Type B pancreatic cell (in vitro differentiated cells): Measurements from ENCODE around the gene TERT. TPM values are rescaled to one million over a fixed set of nuclear protein-coding genes. Genes with fewer than 3 reads are reported as not detected.
A peak's percentile ranks its signal among the peaks of the same experiment; 100 is the strongest.
"Not testable (repeated sequence)": the region's sequence is repeated elsewhere in the genome, so short reads cannot be mapped to it uniquely, and the experiment has no call there.

Source experiments
- DNase-seq: peaks from one replicate; pipeline ENCODE4 v3.0.0; 2021; ENCODE audit warnings: mixed read lengths; ENCODE audit not compliant: unreplicated experiment; ENCODE audit errors: extremely low spot score
- H3K27ac Mint-ChIP-seq: 2 replicates; pipeline ENCODE4 v1.8.0; 2021; ENCODE audit warnings: mild to moderate bottlenecking, mixed read lengths
- H3K27me3 Mint-ChIP-seq: 2 replicates; pipeline ENCODE4 v1.8.0; 2021; ENCODE audit warnings: mixed read lengths
- H3K36me3 Mint-ChIP-seq: 2 replicates; pipeline ENCODE4 v1.8.0; 2021; ENCODE audit warnings: mixed read lengths
- H3K4me1 Mint-ChIP-seq: one replicate; pipeline ENCODE4 v1.8.0; 2021; ENCODE audit warnings: mixed read lengths; ENCODE audit not compliant: unreplicated experiment
- H3K4me3 Mint-ChIP-seq: 2 replicates; pipeline ENCODE4 v1.8.0; 2021; ENCODE audit warnings: mild to moderate bottlenecking, mixed read lengths
- H3K9me3 Mint-ChIP-seq: 2 replicates; pipeline ENCODE4 v1.8.0; 2021; ENCODE audit warnings: mixed read lengths
- total RNA-seq: library from RNA; stranded (reverse); gene quantifications from 2 replicates; pipeline ENCODE4 v1.2.1, GENCODE V29; 2021; ENCODE audit warnings: low replicate concordance
- TF ChIP-seq, protein P1 (sequence below): fragments of 200-600 bp; sonication (generic); conservative IDR thresholded peaks from 2 replicates; pipeline ENCODE4 v1.5.0; 2021; ENCODE audit warnings: antibody characterized with exemption, mild to moderate bottlenecking

TERT gene
- total RNA-seq, 1 donor from 2014 or later: 2.4 TPM

DNA sequence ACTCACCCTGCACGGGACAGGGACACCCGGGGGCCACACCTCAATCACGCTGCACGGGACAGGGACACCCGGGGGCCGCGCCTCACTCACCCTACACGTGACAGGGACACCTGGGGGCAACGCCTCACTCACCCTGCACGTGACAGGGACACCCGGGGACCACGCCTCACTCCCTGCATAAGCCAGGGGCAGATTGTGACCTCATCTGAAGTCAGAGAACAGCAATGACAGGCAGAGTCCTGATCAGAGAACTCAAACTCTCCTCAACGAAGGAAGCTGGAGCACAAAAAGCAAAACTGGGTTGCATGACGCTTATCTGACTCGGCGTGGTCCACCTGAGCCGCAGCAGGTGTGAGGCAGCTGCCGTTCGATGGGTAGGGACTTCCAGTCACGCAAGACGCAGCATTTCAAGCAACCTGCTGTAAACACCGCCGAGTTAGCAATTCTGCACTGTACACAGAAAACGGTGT, 3.2 kb downstream of the TERT start:
- Mint-ChIP-seq H3K27me3 (peaks cover 28% of the 10 kb centered on the region), H3K4me3 (peak overlapping the region; percentile 45), H3K36me3 (no peaks in the 10 kb centered on the region), H3K9me3 (peaks cover 5% of the 10 kb centered on the region), H3K27ac (no peak overlapping the region), H3K4me1 (peaks cover 5% of the 10 kb centered on the region)
- TF ChIP-seq, protein P1, sequence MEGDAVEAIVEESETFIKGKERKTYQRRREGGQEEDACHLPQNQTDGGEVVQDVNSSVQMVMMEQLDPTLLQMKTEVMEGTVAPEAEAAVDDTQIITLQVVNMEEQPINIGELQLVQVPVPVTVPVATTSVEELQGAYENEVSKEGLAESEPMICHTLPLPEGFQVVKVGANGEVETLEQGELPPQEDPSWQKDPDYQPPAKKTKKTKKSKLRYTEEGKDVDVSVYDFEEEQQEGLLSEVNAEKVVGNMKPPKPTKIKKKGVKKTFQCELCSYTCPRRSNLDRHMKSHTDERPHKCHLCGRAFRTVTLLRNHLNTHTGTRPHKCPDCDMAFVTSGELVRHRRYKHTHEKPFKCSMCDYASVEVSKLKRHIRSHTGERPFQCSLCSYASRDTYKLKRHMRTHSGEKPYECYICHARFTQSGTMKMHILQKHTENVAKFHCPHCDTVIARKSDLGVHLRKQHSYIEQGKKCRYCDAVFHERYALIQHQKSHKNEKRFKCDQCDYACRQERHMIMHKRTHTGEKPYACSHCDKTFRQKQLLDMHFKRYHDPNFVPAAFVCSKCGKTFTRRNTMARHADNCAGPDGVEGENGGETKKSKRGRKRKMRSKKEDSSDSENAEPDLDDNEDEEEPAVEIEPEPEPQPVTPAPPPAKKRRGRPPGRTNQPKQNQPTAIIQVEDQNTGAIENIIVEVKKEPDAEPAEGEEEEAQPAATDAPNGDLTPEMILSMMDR: no peak
- no peak for DNase-seq

DNA sequence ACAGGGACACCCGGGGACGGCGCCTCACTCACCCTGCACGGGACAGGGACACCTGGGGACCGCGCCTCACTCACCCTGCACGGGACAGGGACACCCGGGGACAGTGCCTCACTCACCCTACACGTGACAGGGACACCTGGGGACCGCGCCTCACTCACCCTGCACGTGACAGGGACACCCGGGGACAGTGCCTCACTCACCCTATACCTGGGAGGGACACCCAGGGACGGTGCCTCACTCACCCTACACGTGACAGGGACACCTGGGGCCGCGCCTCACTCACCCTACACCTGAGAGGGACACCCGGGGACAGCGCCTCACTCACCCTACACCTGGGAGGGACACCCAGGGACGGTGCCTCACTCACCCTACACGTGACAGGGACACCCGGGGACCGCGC, 3.9 kb downstream of the TERT start:
- not testable (repeated sequence) for H3K4me3 Mint-ChIP-seq, H3K9me3 Mint-ChIP-seq, DNase-seq, H3K36me3 Mint-ChIP-seq, H3K27ac Mint-ChIP-seq, H3K4me1 Mint-ChIP-seq
- H3K27me3 Mint-ChIP-seq: peaks cover 21% of the 10 kb centered on the region

DNA sequence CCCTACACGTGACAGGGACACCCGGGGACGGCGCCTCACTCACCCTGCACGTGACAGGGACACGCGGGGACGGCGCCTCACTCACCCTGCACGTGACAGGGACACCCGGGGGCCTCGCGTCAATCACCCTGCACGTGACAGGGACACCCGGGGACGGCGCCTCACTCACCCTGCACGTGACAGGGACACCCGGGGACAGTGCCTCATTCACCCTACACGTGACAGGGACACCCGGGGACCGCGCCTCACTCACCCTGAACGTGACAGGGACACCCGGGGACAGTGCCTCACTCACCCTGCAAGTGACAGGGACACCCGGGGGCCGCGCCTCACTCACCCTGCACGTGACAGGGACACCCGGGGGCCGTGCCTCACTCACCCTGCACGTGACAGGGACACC, 5.3 kb downstream of the TERT start:
- H3K27ac Mint-ChIP-seq, DNase-seq, H3K36me3 Mint-ChIP-seq, H3K4me3 Mint-ChIP-seq, H3K9me3 Mint-ChIP-seq, H3K4me1 Mint-ChIP-seq: not testable (repeated sequence)
- H3K27me3 Mint-ChIP-seq: peaks cover 20% of the 10 kb centered on the region

DNA sequence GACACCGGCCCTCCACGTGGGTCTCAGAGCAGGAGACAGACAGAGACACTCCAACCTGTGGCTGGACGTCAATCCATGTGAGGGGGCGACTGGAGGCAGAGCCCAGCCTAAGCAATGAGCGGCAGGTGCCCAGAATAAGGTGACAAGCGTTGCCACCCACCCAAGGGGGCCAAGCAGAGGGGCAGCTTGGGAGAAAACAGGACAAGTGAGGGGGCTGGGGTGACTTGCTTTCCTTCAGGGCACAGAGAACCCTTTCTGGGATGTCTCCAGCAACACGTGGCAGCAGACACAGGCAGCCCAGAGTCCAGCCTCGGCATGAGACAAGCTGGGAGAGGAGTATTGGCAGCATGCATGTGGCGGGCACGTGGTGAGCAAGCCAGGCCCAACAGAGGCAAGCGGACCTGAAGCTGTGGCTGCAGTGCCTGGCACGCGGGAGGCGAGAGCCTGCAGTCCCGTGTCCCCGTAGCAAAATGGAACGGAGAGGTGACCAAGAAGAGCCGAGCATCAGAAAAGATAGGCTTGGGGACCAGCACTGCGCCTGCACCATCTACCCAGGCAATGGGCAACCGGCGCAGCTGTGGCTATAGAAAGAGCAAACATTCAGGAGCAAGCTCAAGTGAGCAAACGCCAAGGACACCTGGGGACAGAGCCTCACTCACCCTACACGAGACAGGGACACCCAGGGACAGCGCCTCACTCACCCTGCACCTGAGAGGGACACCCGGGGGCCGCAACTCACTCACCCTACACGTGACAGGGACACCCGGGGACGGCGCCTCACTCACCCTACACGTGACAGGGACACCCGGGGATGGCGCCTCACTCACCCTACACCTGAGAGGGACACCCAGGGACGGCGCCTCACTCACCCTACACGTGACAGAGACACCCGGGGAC, 6.2 kb downstream of the TERT start:
- Mint-ChIP-seq H3K36me3 (no peaks in the 10 kb centered on the region), H3K4me3 (no peak overlapping the region), H3K9me3 (peaks cover 5% of the 10 kb centered on the region), H3K27ac (no peak overlapping the region), H3K27me3 (peaks cover 19% of the 10 kb centered on the region), H3K4me1 (no peaks in the 10 kb centered on the region)
- TF ChIP-seq, protein P1: no peak
- no peak for DNase-seq

DNA sequence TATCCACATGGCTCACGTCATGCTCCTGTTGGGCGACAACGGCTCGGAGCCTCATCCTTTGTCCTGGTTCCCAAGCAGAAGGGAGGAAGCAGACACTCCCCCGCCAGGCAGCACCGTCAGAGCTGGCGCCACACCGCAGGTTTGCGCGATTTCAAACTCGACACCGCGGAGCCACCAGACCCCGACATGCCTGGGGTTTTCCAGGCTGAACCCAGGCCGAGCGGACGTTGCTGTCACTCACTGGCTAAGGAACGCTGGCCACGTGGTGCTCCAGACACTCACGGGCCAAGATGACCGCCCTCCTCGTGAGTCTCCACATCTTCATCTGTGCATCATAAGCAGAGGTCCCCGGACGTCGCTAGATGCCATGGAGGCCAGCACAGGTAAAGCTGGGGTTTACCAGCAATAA, 9.0 kb downstream of the TERT start:
- H3K4me3 Mint-ChIP-seq: no peak overlapping the region
- H3K9me3 Mint-ChIP-seq: peaks cover 5% of the 10 kb centered on the region
- DNase-seq: peak; percentile 67
- peaks cover 4% of the 10 kb centered on the region for H3K27me3 Mint-ChIP-seq
- H3K36me3 Mint-ChIP-seq: no peaks in the 10 kb centered on the region
- H3K27ac Mint-ChIP-seq: no peak overlapping the region
- TF ChIP-seq, protein P1: no peak
- H3K4me1 Mint-ChIP-seq: no peaks in the 10 kb centered on the region

DNA sequence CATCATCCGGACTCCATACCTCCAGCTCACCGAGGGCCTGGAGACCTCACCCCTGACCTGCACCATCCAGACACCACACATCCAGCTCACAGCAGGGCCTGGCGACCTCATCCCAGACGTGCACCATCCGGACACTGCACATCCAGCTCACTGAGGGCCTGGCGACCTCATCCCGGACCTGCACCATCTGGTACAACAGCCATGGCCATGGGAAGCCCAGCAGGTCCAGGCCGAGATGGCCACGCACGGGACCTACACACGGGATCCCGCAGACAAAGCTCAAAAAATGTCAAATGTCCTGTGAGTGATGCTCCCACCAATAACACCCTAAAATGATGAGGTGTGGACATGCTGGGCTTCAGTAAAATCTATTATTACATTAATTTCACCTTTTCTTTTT, 9.7 kb downstream of the TERT start:
- Mint-ChIP-seq H3K36me3 (no peaks in the 10 kb centered on the region), H3K4me3 (no peak overlapping the region), H3K9me3 (peaks cover 5% of the 10 kb centered on the region), H3K27ac (no peak overlapping the region), H3K27me3 (peaks cover 4% of the 10 kb centered on the region), H3K4me1 (no peaks in the 10 kb centered on the region)
- DNase-seq: peak; percentile 60
- TF ChIP-seq, protein P1: no peak

DNA sequence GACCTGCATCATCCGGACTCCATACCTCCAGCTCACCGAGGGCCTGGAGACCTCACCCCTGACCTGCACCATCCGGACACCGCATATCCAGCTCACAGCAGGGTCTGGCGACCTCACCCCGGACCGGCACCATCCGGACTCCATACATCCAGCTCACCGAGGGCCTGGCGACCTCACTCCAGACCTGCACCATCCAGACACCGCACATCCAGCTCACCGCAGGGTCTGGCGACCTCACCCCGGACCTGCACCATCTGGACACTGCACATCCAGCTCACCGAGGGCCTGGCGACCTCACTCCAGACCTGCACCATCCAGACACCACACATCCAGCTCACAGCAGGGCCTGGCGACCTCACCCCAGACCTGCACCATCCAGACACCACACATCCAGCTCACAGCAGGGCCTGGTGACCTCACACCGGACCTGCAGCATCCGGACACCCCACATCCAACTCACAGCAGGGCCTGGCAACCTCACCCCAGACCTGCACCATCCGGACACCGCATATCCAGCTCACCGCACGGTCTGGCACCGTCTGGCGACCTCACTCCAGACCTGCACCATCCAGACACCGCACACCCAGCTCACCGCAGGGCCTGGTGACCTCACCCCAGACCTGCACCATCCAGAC, 10.4 kb downstream of the TERT start:
- not testable (repeated sequence) for H3K27me3 Mint-ChIP-seq, H3K4me3 Mint-ChIP-seq, H3K27ac Mint-ChIP-seq, H3K36me3 Mint-ChIP-seq, H3K9me3 Mint-ChIP-seq, H3K4me1 Mint-ChIP-seq
- DNase-seq: peak; percentile 43

DNA sequence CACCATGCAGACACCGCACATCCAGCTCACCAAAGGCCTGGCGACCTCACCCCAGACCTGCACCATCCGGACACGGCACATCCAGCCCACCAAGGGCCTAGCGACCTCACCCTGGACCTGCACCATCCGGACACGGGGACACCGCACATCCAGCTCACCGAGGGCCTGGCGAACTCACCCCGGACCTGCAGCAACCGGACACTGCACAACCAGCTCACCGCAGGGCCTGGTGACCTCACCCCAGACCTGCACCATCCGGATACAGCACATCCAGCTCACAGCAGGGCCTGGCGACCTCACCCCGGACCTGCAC, 11.2 kb downstream of the TERT start:
- DNase-seq: peak; percentile 42
- H3K27ac Mint-ChIP-seq, H3K4me3 Mint-ChIP-seq, H3K27me3 Mint-ChIP-seq, H3K4me1 Mint-ChIP-seq, H3K9me3 Mint-ChIP-seq, H3K36me3 Mint-ChIP-seq: not testable (repeated sequence)

DNA sequence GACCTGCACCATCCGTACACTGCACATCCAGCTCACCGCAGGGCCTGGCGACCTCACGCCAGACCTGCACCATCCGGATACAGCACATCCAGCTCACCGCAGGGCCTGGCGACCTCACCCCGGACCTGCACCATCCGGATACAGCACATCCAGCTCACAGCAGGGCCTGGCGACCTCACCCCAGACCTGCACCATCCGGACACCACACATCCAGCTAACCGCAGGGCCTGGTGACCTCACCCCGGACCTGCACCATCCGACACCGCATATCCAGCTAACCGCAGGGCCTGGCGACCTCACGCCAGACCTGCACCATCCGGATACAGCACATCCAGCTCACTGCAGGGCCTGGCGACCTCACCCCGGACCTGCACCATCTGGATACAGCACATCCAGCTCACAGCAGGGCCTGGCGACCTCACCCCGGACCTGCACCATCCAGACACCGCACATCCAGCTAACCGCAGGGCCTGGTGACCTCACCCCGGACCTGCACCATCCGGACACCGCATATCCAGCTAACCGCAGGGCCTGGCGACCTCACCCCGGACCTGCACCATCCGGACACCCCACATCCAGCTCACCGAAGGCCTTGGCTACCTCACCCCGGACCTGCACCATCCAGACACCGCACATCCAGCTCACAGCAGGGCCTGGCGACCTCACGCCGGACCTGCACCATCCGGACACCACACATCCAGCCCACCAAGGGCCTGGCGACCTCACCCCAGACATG, 11.7 kb downstream of the TERT start:
- H3K27ac Mint-ChIP-seq: not testable (repeated sequence)
- peak; percentile 61 for DNase-seq

More for the DNA sequence above, 11.7 kb downstream of the TERT start:
- H3K9me3 Mint-ChIP-seq, H3K27me3 Mint-ChIP-seq, H3K4me1 Mint-ChIP-seq, H3K4me3 Mint-ChIP-seq, H3K36me3 Mint-ChIP-seq: not testable (repeated sequence)
